Chondrocyte (in vitro differentiated cells): ENCODE results near the gene CCL14. TPM values are rescaled to one million over a fixed set of nuclear protein-coding genes. Genes with fewer than 3 reads are reported as not detected.
"Not testable (repeated sequence)": the region's sequence is repeated elsewhere in the genome, so short reads cannot be mapped to it uniquely, and the experiment has no call there.

Source experiments
- DNase-seq: peaks from one replicate; pipeline ENCODE4 v3.0.0; 2021; ENCODE audit warnings: mixed read lengths, low spot score
- H3K27ac Mint-ChIP-seq: one replicate; pipeline ENCODE4 v1.8.0; 2021; ENCODE audit warnings: mild to moderate bottlenecking, moderate library complexity, mixed read lengths; ENCODE audit not compliant: unreplicated experiment
- H3K27me3 Mint-ChIP-seq: 2 replicates; pipeline ENCODE4 v1.8.0; 2021; ENCODE audit warnings: low read depth, mixed read lengths
- H3K36me3 Mint-ChIP-seq: 2 replicates; pipeline ENCODE4 v1.8.0; 2021; ENCODE audit warnings: low read depth, mixed read lengths
- H3K4me1 Mint-ChIP-seq: 2 replicates; pipeline ENCODE4 v1.8.0; 2021; ENCODE audit warnings: low read depth, mild to moderate bottlenecking, mixed read lengths
- H3K4me3 Mint-ChIP-seq: one replicate; pipeline ENCODE4 v1.8.0; 2021; ENCODE audit warnings: mild to moderate bottlenecking, moderate library complexity, mixed read lengths; ENCODE audit not compliant: unreplicated experiment
- H3K9me3 Mint-ChIP-seq: 2 replicates; pipeline ENCODE4 v1.8.0; 2021; ENCODE audit warnings: low read depth, mixed read lengths
- CTCF ChIP-seq: fragments of 200-600 bp; sonication (generic); IDR thresholded peaks from 2 replicates; pipeline ENCODE4 v1.5.0; 2021; ENCODE audit warnings: antibody characterized with exemption, mild to moderate bottlenecking, moderate library complexity
- total RNA-seq: library from RNA; stranded (reverse); gene quantifications from 3 replicates; pipeline ENCODE4 v1.2.1, GENCODE V29; 2021

Gene CCL14
- total RNA-seq, 1 donor from 2014 or later: not detected

- Mint-ChIP-seq H3K27ac (no peak overlapping the region), H3K27me3 (peaks cover 26% of the 10 kb centered on the region), H3K4me1 (no peaks in the 10 kb centered on the region), H3K4me3 (no peak overlapping the region), H3K9me3 (no peaks in the 10 kb centered on the region), H3K36me3 (no peaks in the 10 kb centered on the region)
- DNase-seq: no peak
- no peak for TF ChIP-seq CTCF
These were observed 15.5 kb upstream of the CCL14 start for GRCh38 chr17:36001862-36002603.

- no peak for DNase-seq
- H3K4me3 Mint-ChIP-seq: no peak within 1 kb of the TSS
These were observed 14.7 kb upstream of the CCL14 start, which contains the start of gene CCL15 for GRCh38 chr17:36001110-36001771. TSS of gene CCL15 (minus strand) at chr17:36001553. CDS start at chr17:36001492, 61 bp downstream.

GRCh38 chr17:36000732-36001109 is 14.2 kb upstream of the CCL14 start:
- DNase-seq: no peak
- Mint-ChIP-seq H3K27me3 (peaks cover 30% of the 10 kb centered on the region), H3K36me3 (no peaks in the 10 kb centered on the region), H3K27ac (no peak overlapping the region), H3K4me1 (no peaks in the 10 kb centered on the region), H3K9me3 (no peaks in the 10 kb centered on the region), H3K4me3 (no peak overlapping the region)
- TF ChIP-seq CTCF: no peak

More at GRCh38 chr17:36001110-36001771, 14.7 kb upstream of the CCL14 start, which contains the start of gene CCL15:
- H3K36me3 Mint-ChIP-seq: no peaks in the 10 kb centered on the region
- no peaks in the 10 kb centered on the region for H3K4me1 Mint-ChIP-seq
- H3K27ac Mint-ChIP-seq: no peak within 1 kb of the TSS
- H3K27me3 Mint-ChIP-seq: peaks cover 32% of the 10 kb centered on the region
- no peaks in the 10 kb centered on the region for H3K9me3 Mint-ChIP-seq
- TF ChIP-seq CTCF: no peak

GRCh38 chr17:35998756-35999155 is 12.2 kb upstream of the CCL14 start:
- no peaks in the 10 kb centered on the region for H3K36me3 Mint-ChIP-seq
- peaks cover 8% of the 10 kb centered on the region for H3K9me3 Mint-ChIP-seq
- no peak for DNase-seq
- H3K27me3 Mint-ChIP-seq: peaks cover 33% of the 10 kb centered on the region
- no peak overlapping the region for H3K4me3 Mint-ChIP-seq
- no peak for TF ChIP-seq CTCF
- H3K27ac Mint-ChIP-seq: no peak overlapping the region
- no peaks in the 10 kb centered on the region for H3K4me1 Mint-ChIP-seq

- no peak for DNase-seq
- H3K27me3 Mint-ChIP-seq: peaks cover 32% of the 10 kb centered on the region
- no peak for TF ChIP-seq CTCF
- peaks cover 8% of the 10 kb centered on the region for H3K9me3 Mint-ChIP-seq
- no peak overlapping the region for H3K27ac Mint-ChIP-seq
- H3K4me3 Mint-ChIP-seq: no peak overlapping the region
- H3K4me1 Mint-ChIP-seq: no peaks in the 10 kb centered on the region
- no peaks in the 10 kb centered on the region for H3K36me3 Mint-ChIP-seq
These were observed 11.6 kb upstream of the CCL14 start for GRCh38 chr17:35998018-35998545.

- H3K36me3 Mint-ChIP-seq, H3K27ac Mint-ChIP-seq, H3K9me3 Mint-ChIP-seq, DNase-seq, H3K4me3 Mint-ChIP-seq, H3K4me1 Mint-ChIP-seq: not testable (repeated sequence)
- H3K27me3 Mint-ChIP-seq: peaks cover 25% of the 10 kb centered on the region
These were observed 8.8 kb upstream of the CCL14 start for GRCh38 chr17:35995346-35995745.
